Measurements from ENCODE around the gene USE1. TPM values are rescaled to one million over a fixed set of nuclear protein-coding genes. Genes with fewer than 3 reads are reported as not detected.

The USE1 gene
- polyA plus RNA-seq, 10 donors, result 22.4 to 31.5 (median 25.9) TPM

- no peak for DNase-seq
These were observed 40.0 kb downstream of the USE1 start for GRCh38 chr19:17255150-17255621.

GRCh38 chr19:17256130-17256529, 41.0 kb downstream of the USE1 start:
- DNase-seq, result no peak

GRCh38 chr19:17259118-17259780, 44.1 kb downstream of the USE1 start:
- peak in 1 of 3 donors; percentile 24 for DNase-seq

- DNase-seq, result no peak
These were observed 44.8 kb downstream of the USE1 start for GRCh38 chr19:17259934-17260333.

- DNase-seq, result peak in 2 of 3 donors; percentile 56 to 63
These were observed 45.7 kb downstream of the USE1 start for GRCh38 chr19:17260842-17261325.

GRCh38 chr19:17262557-17262956, 47.4 kb downstream of the USE1 start:
- no peak for DNase-seq

- DNase-seq, result no peak
These were observed 48.8 kb downstream of the USE1 start for GRCh38 chr19:17263712-17264640.

GRCh38 chr19:17264641-17264979, 49.5 kb downstream of the USE1 start, which contains the start of gene USHBP1:
USHBP1 (minus strand) TSS chr19:17264745; CDS start chr19:17264299, 446 bp downstream.
- peak in 1 of 3 donors; percentile 48 for DNase-seq

GRCh38 chr19:17266026-17266425, 50.9 kb downstream of the USE1 start:
- DNase-seq, result no peak

GRCh38 chr19:17266589-17266974, 51.4 kb downstream of the USE1 start:
- no peak for DNase-seq

- peak; percentile 97 to 99 (median 99) for DNase-seq
These were observed 52.0 kb downstream of the USE1 start, which contains the start of gene BABAM1 for GRCh38 chr19:17266975-17267788. BABAM1 (plus strand) TSS chr19:17267443; CDS start chr19:17268807, 1,364 bp downstream.

- no peak for DNase-seq
These were observed 53.6 kb downstream of the USE1 start for GRCh38 chr19:17268754-17269153.

Other genes with a start within 250 kb of the USE1 start
- gene CPAMD8, start 188.5 kb upstream of the USE1 start, polyA plus RNA-seq (ENCODE audit: insufficient read length in 10 of 10), result 1 to 10 TPM; 2.7 to 8.7 (median 4.3) TPM
- 10 to 100 TPM in 3 of 10 donors, 1 to 10 TPM in 7; 6.3 to 14.3 (median 8.6) TPM for gene HAUS8, start 139.9 kb upstream of the USE1 start, polyA plus RNA-seq (ENCODE audit: insufficient read length in 10 of 10)
- gene MYO9B, start 139.6 kb upstream of the USE1 start, polyA plus RNA-seq (ENCODE audit: insufficient read length in 10 of 10), result 10 to 100 TPM; 30.2 to 48.5 (median 34.2) TPM
- 10 to 100 TPM in 1 of 10 donors, 1 to 10 TPM in 9; 5.9 to 10.4 (median 8.8) TPM for gene OCEL1, start 10.9 kb downstream of the USE1 start, polyA plus RNA-seq (ENCODE audit: insufficient read length in 10 of 10)
- gene NR2F6, start 30.6 kb downstream of the USE1 start, polyA plus RNA-seq (ENCODE audit: insufficient read length in 10 of 10), result 10 to 100 TPM; 20.0 to 31.6 (median 23.4) TPM
- gene USHBP1, start 49.4 kb downstream of the USE1 start, polyA plus RNA-seq (ENCODE audit: insufficient read length in 10 of 10), result 1 to 10 TPM; 3.2 to 8.8 (median 5.8) TPM
- 10 to 100 TPM; 70.4 to 91.0 (median 85.8) TPM for gene BABAM1, start 52.1 kb downstream of the USE1 start, polyA plus RNA-seq (ENCODE audit: insufficient read length in 10 of 10)
- 1 to 10 TPM in 3 of 10 donors, under 1 TPM in 7; 0.54 to 1.6 (median 0.82) TPM for gene ANKLE1, start 66.5 kb downstream of the USE1 start, polyA plus RNA-seq (ENCODE audit: insufficient read length in 10 of 10)
- gene ABHD8, start 88.1 kb downstream of the USE1 start, polyA plus RNA-seq (ENCODE audit: insufficient read length in 10 of 10), result 1 to 10 TPM; 4.5 to 9.3 (median 5.8) TPM
- 10 to 100 TPM; 21.5 to 40.5 (median 30.3) TPM for gene MRPL34, start 90.5 kb downstream of the USE1 start, polyA plus RNA-seq (ENCODE audit: insufficient read length in 10 of 10)
- gene DDA1, start 94.2 kb downstream of the USE1 start, polyA plus RNA-seq (ENCODE audit: insufficient read length in 10 of 10), result 10 to 100 TPM; 24.3 to 39.7 (median 31.3) TPM
- 1 to 10 TPM; 5.4 to 10.0 (median 6.8) TPM for gene ANO8, start 119.5 kb downstream of the USE1 start, polyA plus RNA-seq (ENCODE audit: insufficient read length in 10 of 10)
- gene GTPBP3, start 122.2 kb downstream of the USE1 start, polyA plus RNA-seq (ENCODE audit: insufficient read length in 10 of 10), result 10 to 100 TPM in 7 of 10 donors, 1 to 10 TPM in 3; 8.4 to 19.4 (median 11.5) TPM
- gene PLVAP, start 162.0 kb downstream of the USE1 start, polyA plus RNA-seq (ENCODE audit: insufficient read length in 10 of 10), result 10 to 100 TPM; 34.3 to 73.4 (median 47.2) TPM
- not detected for gene CCDC194, start 178.8 kb downstream of the USE1 start, polyA plus RNA-seq (ENCODE audit: insufficient read length in 10 of 10)
- gene BST2, start 190.3 kb downstream of the USE1 start, polyA plus RNA-seq (ENCODE audit: insufficient read length in 10 of 10), result 1 to 10 TPM; 4.5 to 8.3 (median 6.6) TPM
- 10 to 100 TPM; 21.6 to 32.9 (median 27.1) TPM for gene MVB12A, start 204.7 kb downstream of the USE1 start, polyA plus RNA-seq (ENCODE audit: insufficient read length in 10 of 10)
- gene TMEM221, start 233.3 kb downstream of the USE1 start, polyA plus RNA-seq (ENCODE audit: insufficient read length in 10 of 10), result 1 to 10 TPM in 8 of 10 donors, under 1 TPM in 2; 0.84 to 2.7 (median 1.2) TPM
- not detected for gene NXNL1, start 245.6 kb downstream of the USE1 start, polyA plus RNA-seq (ENCODE audit: insufficient read length in 10 of 10)

Data from muscle of back (tissue), 11 donors.